ENCODE measurements around the gene KLHL3.

DNA sequence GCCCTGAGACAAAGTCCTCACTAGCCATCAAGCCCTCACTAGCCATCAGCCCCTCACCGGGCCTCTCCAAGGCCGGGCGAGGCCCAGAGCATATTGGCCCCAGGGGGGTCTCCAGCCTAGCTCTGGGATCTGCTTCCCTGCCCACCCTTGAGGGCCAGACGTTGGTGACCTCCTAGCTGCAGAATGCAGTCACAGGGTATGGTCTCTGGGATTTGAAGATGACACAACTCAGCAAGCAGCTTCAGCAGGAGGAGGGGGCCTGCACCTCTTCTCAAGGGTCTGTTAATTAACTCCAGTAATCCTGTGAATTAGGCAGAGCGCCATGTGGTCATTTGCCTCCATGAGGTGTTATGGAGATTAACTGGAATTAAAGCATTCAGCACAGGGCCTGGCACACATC lies 119.8 kb downstream of the KLHL3 start:
- TF ChIP-seq FOSL2 (IDR thresholded peaks at IDR 0.05; ENCODE audit: borderline replicate concordance, low read depth) (no peak), YY1 (IDR thresholded peaks at IDR 0.05; ENCODE audit: low read depth) (no peak), JUND (IDR thresholded peaks at IDR 0.05) (no peak), RAD21 (IDR thresholded peaks at IDR 0.05; ENCODE audit: low read length) (no peak), EP300 (IDR thresholded peaks at IDR 0.05; ENCODE audit: borderline replicate concordance in 1 of 2, low read depth in 1 of 2, low read length in 1 of 2) (no peak), POLR2AphosphoS5 (IDR thresholded peaks at IDR 0.05; ENCODE audit: low read depth, low read length) (no peak), GATA2 (CRISPR knock-in tag; IDR thresholded peaks at IDR 0.05) (no peak), RFX5 (IDR thresholded peaks at IDR 0.05; ENCODE audit: low read length) (no peak)
- TF ChIP-seq, protein P1, sequence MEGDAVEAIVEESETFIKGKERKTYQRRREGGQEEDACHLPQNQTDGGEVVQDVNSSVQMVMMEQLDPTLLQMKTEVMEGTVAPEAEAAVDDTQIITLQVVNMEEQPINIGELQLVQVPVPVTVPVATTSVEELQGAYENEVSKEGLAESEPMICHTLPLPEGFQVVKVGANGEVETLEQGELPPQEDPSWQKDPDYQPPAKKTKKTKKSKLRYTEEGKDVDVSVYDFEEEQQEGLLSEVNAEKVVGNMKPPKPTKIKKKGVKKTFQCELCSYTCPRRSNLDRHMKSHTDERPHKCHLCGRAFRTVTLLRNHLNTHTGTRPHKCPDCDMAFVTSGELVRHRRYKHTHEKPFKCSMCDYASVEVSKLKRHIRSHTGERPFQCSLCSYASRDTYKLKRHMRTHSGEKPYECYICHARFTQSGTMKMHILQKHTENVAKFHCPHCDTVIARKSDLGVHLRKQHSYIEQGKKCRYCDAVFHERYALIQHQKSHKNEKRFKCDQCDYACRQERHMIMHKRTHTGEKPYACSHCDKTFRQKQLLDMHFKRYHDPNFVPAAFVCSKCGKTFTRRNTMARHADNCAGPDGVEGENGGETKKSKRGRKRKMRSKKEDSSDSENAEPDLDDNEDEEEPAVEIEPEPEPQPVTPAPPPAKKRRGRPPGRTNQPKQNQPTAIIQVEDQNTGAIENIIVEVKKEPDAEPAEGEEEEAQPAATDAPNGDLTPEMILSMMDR (IDR thresholded peaks at IDR 0.05), result no peak
